Type B pancreatic cell (in vitro differentiated cells): ENCODE data around the gene ANKRD13A. TPM values are rescaled to one million over a fixed set of nuclear protein-coding genes. Genes with fewer than 3 reads are reported as not detected.
A peak's percentile ranks its signal among the peaks of the same experiment; 100 is the strongest.

Experiments
- DNase-seq: peaks from one replicate; pipeline ENCODE4 v3.0.0; 2021; ENCODE audit warnings: mixed read lengths; ENCODE audit not compliant: unreplicated experiment; ENCODE audit errors: extremely low spot score
- H3K27ac Mint-ChIP-seq: 2 replicates; pipeline ENCODE4 v1.8.0; 2021; ENCODE audit warnings: mild to moderate bottlenecking, mixed read lengths
- H3K27me3 Mint-ChIP-seq: 2 replicates; pipeline ENCODE4 v1.8.0; 2021; ENCODE audit warnings: mixed read lengths
- H3K36me3 Mint-ChIP-seq: 2 replicates; pipeline ENCODE4 v1.8.0; 2021; ENCODE audit warnings: mixed read lengths
- H3K4me1 Mint-ChIP-seq: one replicate; pipeline ENCODE4 v1.8.0; 2021; ENCODE audit warnings: mixed read lengths; ENCODE audit not compliant: unreplicated experiment
- H3K4me3 Mint-ChIP-seq: 2 replicates; pipeline ENCODE4 v1.8.0; 2021; ENCODE audit warnings: mild to moderate bottlenecking, mixed read lengths
- H3K9me3 Mint-ChIP-seq: 2 replicates; pipeline ENCODE4 v1.8.0; 2021; ENCODE audit warnings: mixed read lengths
- CTCF ChIP-seq: fragments of 200-600 bp; sonication (generic); conservative IDR thresholded peaks from 2 replicates; pipeline ENCODE4 v1.5.0; 2021; ENCODE audit warnings: antibody characterized with exemption, mild to moderate bottlenecking
- total RNA-seq: library from RNA; stranded (reverse); gene quantifications from 2 replicates; pipeline ENCODE4 v1.2.1, GENCODE V29; 2021; ENCODE audit warnings: low replicate concordance

The ANKRD13A gene
- total RNA-seq, 1 donor from 2014 or later, result 34.6 TPM

- peaks cover 12% of the 10 kb centered on the region for H3K36me3 Mint-ChIP-seq
- no peaks in the 10 kb centered on the region for H3K4me1 Mint-ChIP-seq
Measured at GRCh38 chr12:110015132-110015531, 15.9 kb downstream of the ANKRD13A start.

GRCh38 chr12:110020956-110021355 lies 21.7 kb downstream of the ANKRD13A start:
- Mint-ChIP-seq H3K27ac (no peak overlapping the region), H3K36me3 (peaks cover 23% of the 10 kb centered on the region), H3K4me3 (no peak overlapping the region), H3K27me3 (no peaks in the 10 kb centered on the region), H3K9me3 (no peaks in the 10 kb centered on the region), H3K4me1 (peaks cover 8% of the 10 kb centered on the region)
- no peak for DNase-seq
- no peak for TF ChIP-seq CTCF

More at GRCh38 chr12:110015132-110015531, 15.9 kb downstream of the ANKRD13A start:
- no peak for DNase-seq
- no peak for TF ChIP-seq CTCF
- no peaks in the 10 kb centered on the region for H3K9me3 Mint-ChIP-seq
- no peak overlapping the region for H3K4me3 Mint-ChIP-seq
- H3K27ac Mint-ChIP-seq, result no peak overlapping the region
- H3K27me3 Mint-ChIP-seq, result no peaks in the 10 kb centered on the region

GRCh38 chr12:110023059-110023980 lies 24.1 kb downstream of the ANKRD13A start:
- Mint-ChIP-seq H3K36me3 (peaks cover 35% of the 10 kb centered on the region), H3K27me3 (no peaks in the 10 kb centered on the region), H3K27ac (peak overlapping the region; percentile 12), H3K4me3 (no peak overlapping the region), H3K9me3 (no peaks in the 10 kb centered on the region), H3K4me1 (peaks cover 8% of the 10 kb centered on the region)
- no peak for DNase-seq
- TF ChIP-seq CTCF, result no peak

- peaks cover 35% of the 10 kb centered on the region for H3K36me3 Mint-ChIP-seq
- H3K27me3 Mint-ChIP-seq, result no peaks in the 10 kb centered on the region
- no peak overlapping the region for H3K4me3 Mint-ChIP-seq
- H3K9me3 Mint-ChIP-seq, result no peaks in the 10 kb centered on the region
- no peak for TF ChIP-seq CTCF
- H3K27ac Mint-ChIP-seq, result no peak overlapping the region
- peaks cover 8% of the 10 kb centered on the region for H3K4me1 Mint-ChIP-seq
- DNase-seq, result no peak
Measured at GRCh38 chr12:110024051-110024450, 24.8 kb downstream of the ANKRD13A start.

GRCh38 chr12:110028323-110028722 lies 29.1 kb downstream of the ANKRD13A start:
- Mint-ChIP-seq H3K4me1 (peaks cover 8% of the 10 kb centered on the region), H3K27me3 (no peaks in the 10 kb centered on the region), H3K27ac (no peak overlapping the region), H3K9me3 (no peaks in the 10 kb centered on the region), H3K36me3 (peaks cover 32% of the 10 kb centered on the region), H3K4me3 (no peak overlapping the region)
- DNase-seq, result no peak
- TF ChIP-seq CTCF, result no peak
